ENCODE measurements around the gene PRMT5.
"Not testable (repeated sequence)": the region's sequence is repeated elsewhere in the genome, so short reads cannot be mapped to it uniquely, and the experiment has no call there.

The PRMT5 gene

DNA sequence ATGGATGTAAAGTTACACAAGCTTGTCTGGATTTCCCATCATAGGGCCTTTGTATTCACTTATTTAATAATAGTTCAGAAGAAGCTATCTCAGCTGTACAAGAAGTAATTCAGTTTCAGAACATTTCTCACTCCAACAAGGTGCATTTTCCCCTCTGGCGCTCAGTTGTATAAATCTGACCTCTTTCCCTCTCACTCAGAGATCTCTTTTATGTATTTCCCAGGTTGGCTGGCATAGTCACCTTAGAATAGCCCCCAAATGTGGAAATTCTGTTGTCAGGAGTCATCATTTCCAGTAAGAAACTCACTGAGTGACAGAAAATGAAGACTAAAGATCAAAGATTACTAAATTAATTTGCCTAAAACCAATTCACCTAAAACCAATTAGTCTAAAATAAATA, 42.0 kb upstream of the PRMT5 start:
- Histone ChIP-seq H3K4me3 (ENCODE audit: insufficient read depth, low read depth, low read length) (no peak overlapping the region), H3K27ac (ENCODE audit: insufficient read depth, low read depth, low read length, poor library complexity, severe bottlenecking) (no peak overlapping the region), H3K4me1 (ENCODE audit: control insufficient read depth, insufficient read depth, low read length) (peaks cover 15% of the 10 kb centered on the region), H3K27me3 (ENCODE audit: control insufficient read depth, insufficient read depth, low read length, poor library complexity, severe bottlenecking) (no peaks in the 10 kb centered on the region), H3K9me3 (ENCODE audit: control insufficient read depth, low read length) (no peaks in the 10 kb centered on the region), H3K36me3 (ENCODE audit: control insufficient read depth, insufficient read depth, low read length) (peaks cover 46% of the 10 kb centered on the region)
- 97 to 98% methylated on average over 1 of the region's 1 CpG for WGBS, 2 experiments

- H3K9me3 ChIP-seq (ENCODE audit: control insufficient read depth, low read length): no peaks in the 10 kb centered on the region
- H3K27me3 ChIP-seq (ENCODE audit: control insufficient read depth, insufficient read depth, low read length, poor library complexity, severe bottlenecking): no peaks in the 10 kb centered on the region
- H3K4me1 ChIP-seq (ENCODE audit: control insufficient read depth, insufficient read depth, low read length): no peaks in the 10 kb centered on the region
- H3K36me3 ChIP-seq (ENCODE audit: control insufficient read depth, insufficient read depth, low read length): peaks cover 12% of the 10 kb centered on the region
- no peak overlapping the region for H3K27ac ChIP-seq (ENCODE audit: insufficient read depth, low read depth, low read length, poor library complexity, severe bottlenecking)
- no peak overlapping the region for H3K4me3 ChIP-seq (ENCODE audit: insufficient read depth, low read depth, low read length)
- WGBS, 2 experiments: 83 to 91% methylated on average over 4 of the region's 4 CpGs
Observed at GRCh38 chr14:22966783-22967269, 37.6 kb upstream of the PRMT5 start.

DNA sequence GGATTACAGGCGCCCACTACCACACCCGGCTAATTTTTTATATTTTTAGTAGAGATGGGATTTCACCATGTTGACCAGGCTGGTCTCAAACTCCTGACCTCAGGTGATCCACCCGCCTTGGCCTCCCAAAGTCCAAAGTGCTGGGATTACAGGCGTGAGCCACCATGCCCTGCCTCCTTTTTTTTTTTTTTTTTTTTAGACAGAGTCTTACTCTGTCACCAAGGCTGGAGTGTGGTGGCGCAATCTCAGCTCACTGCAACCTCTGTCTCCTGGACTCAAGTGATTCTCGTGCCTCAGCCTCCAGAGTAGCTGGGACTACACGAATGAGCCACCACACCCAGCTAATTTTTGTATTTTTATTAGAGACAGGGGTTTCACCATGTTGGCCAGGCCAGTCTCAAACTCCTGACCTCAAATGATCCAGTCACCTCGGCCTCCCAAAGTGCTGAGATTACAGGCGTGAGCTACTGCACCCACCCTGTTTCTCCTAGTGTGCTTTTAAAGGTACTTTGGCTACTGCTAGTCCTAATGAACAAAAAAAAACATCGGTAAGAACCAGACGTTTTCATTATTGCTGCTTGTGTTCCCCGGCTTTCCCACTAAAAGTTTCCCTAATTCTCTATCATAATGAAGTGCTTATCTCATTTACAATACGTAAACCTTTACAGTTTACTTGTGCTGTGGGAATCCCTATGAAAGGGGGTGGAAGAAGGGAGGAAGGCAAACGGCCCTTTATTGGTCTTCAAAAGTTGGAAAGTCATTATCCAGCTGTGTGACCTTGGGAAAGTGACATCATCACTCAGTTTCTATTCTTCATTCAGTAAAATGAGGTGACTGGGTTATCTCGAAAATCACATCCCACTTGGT, 37.0 kb upstream of the PRMT5 start:
- H3K36me3 ChIP-seq (ENCODE audit: control insufficient read depth, insufficient read depth, low read length); H3K4me3 ChIP-seq (ENCODE audit: insufficient read depth, low read depth, low read length); H3K9me3 ChIP-seq (ENCODE audit: control insufficient read depth, low read length); H3K27ac ChIP-seq (ENCODE audit: insufficient read depth, low read depth, low read length, poor library complexity, severe bottlenecking); H3K4me1 ChIP-seq (ENCODE audit: control insufficient read depth, insufficient read depth, low read length); H3K27me3 ChIP-seq (ENCODE audit: control insufficient read depth, insufficient read depth, low read length, poor library complexity, severe bottlenecking): not testable (repeated sequence)
- WGBS, 2 experiments: 87 to 88% methylated on average over 15 of the region's 15 CpGs

DNA sequence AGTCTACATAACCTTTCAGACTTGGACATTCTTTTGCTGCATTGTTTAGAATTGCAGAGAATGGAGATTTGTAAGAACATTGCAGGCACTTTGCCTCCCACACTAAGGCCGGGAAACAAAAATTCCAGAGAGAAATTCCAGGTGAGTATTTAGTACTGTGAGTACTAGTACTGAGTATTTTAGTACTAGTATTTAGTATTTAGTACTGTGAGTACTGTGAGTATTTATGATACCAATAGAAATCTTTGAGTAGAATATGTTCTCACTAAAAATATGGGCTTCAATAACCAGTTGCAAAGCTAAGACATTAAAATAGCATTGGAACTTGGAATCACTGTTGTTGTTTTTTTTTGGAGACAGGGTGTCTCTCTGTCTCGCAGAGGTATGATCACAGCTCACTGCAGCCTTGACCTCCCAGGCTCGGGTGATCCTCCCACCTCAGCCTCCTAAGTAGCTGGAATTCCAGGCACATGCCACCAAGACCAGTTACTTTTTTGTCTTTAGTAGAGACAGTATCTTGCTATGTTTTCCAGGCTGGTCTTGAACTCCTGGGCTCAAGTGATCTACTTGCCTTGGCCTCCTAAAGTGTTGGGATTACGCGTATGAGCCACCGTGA, 33.0 kb upstream of the PRMT5 start:
- H3K9me3 ChIP-seq (ENCODE audit: control insufficient read depth, low read length): no peaks in the 10 kb centered on the region
- H3K36me3 ChIP-seq (ENCODE audit: control insufficient read depth, insufficient read depth, low read length): no peaks in the 10 kb centered on the region
- H3K4me3 ChIP-seq (ENCODE audit: insufficient read depth, low read depth, low read length): no peak overlapping the region
- H3K4me1 ChIP-seq (ENCODE audit: control insufficient read depth, insufficient read depth, low read length): no peaks in the 10 kb centered on the region
- H3K27ac ChIP-seq (ENCODE audit: insufficient read depth, low read depth, low read length, poor library complexity, severe bottlenecking): no peak overlapping the region
- WGBS, 2 experiments: 93 to 97% methylated on average over 3 to 6 of the region's 6 CpGs
- no peaks in the 10 kb centered on the region for H3K27me3 ChIP-seq (ENCODE audit: control insufficient read depth, insufficient read depth, low read length, poor library complexity, severe bottlenecking)

DNA sequence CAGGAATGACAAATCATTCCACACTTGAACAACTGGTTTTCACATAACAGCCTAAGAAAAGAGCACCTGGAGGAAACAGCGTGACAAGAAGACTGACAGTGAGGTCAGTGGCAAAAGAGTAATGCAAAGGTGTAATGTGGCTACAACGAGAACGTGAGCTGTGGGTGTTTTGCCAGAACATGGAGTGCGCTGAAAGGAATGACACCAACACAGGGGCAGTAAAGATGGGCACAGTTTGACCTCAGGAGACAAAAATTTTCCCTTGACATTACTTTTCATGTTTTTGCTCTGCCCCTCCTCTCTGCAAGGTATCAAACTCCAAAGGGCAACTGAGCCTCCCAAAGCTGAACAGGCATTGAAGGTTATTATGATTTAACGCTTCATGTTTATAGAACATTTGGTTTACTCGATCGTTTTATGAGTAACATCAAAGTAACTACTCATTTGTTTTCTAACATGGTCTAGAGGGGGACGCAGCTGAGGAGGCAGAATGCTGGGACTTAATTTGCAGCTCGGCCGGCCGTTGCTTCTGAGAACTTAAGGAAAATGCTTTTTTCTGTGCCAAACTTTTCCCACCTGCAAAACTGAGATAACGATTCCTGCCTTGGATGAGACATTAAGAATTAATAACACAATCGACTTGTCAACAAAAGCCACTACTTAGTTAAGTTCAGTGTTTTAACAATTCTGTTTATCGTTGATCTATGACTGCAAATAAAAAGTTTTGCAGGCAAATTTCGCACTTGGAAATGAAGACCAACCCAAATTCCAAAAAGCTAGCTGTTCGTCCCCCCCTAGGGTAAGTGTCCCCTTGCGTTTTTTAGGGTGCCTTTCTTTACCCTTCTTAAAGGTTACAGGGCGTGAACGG, 26.8 kb upstream of the PRMT5 start:
- Histone ChIP-seq H3K4me3 (ENCODE audit: insufficient read depth, low read depth, low read length) (peak overlapping the region; percentile 70), H3K9me3 (ENCODE audit: control insufficient read depth, low read length) (no peaks in the 10 kb centered on the region), H3K27me3 (ENCODE audit: control insufficient read depth, insufficient read depth, low read length, poor library complexity, severe bottlenecking) (no peaks in the 10 kb centered on the region), H3K36me3 (ENCODE audit: control insufficient read depth, insufficient read depth, low read length) (peaks cover 12% of the 10 kb centered on the region), H3K4me1 (ENCODE audit: control insufficient read depth, insufficient read depth, low read length) (peaks cover 5% of the 10 kb centered on the region), H3K27ac (ENCODE audit: insufficient read depth, low read depth, low read length, poor library complexity, severe bottlenecking) (peak overlapping the region; percentile 93)
- WGBS, 2 experiments: 35 to 36% methylated on average over 19 of the region's 19 CpGs

- 85 to 97% methylated on average over 1 of the region's 1 CpG for WGBS, 2 experiments
- no peaks in the 10 kb centered on the region for H3K9me3 ChIP-seq (ENCODE audit: control insufficient read depth, low read length)
Observed at GRCh38 chr14:22952418-22952817, 23.2 kb upstream of the PRMT5 start.

GRCh38 chr14:22951795-22952194, 22.6 kb upstream of the PRMT5 start:
- 94% methylated on average over 8 of the region's 8 CpGs for WGBS, 2 experiments
- H3K4me3 ChIP-seq (ENCODE audit: insufficient read depth, low read depth, low read length); H3K9me3 ChIP-seq (ENCODE audit: control insufficient read depth, low read length); H3K4me1 ChIP-seq (ENCODE audit: control insufficient read depth, insufficient read depth, low read length); H3K27me3 ChIP-seq (ENCODE audit: control insufficient read depth, insufficient read depth, low read length, poor library complexity, severe bottlenecking); H3K27ac ChIP-seq (ENCODE audit: insufficient read depth, low read depth, low read length, poor library complexity, severe bottlenecking): not testable (repeated sequence)
- peaks cover 33% of the 10 kb centered on the region for H3K36me3 ChIP-seq (ENCODE audit: control insufficient read depth, insufficient read depth, low read length)

More at GRCh38 chr14:22952418-22952817, 23.2 kb upstream of the PRMT5 start:
- Histone ChIP-seq H3K4me3 (ENCODE audit: insufficient read depth, low read depth, low read length) (no peak overlapping the region), H3K4me1 (ENCODE audit: control insufficient read depth, insufficient read depth, low read length) (peaks cover 5% of the 10 kb centered on the region), H3K36me3 (ENCODE audit: control insufficient read depth, insufficient read depth, low read length) (peaks cover 27% of the 10 kb centered on the region), H3K27ac (ENCODE audit: insufficient read depth, low read depth, low read length, poor library complexity, severe bottlenecking) (no peak overlapping the region), H3K27me3 (ENCODE audit: control insufficient read depth, insufficient read depth, low read length, poor library complexity, severe bottlenecking) (no peaks in the 10 kb centered on the region)

GRCh38 chr14:22945642-22946041, 16.5 kb upstream of the PRMT5 start:
- no peak overlapping the region for H3K27ac ChIP-seq (ENCODE audit: insufficient read depth, low read depth, low read length, poor library complexity, severe bottlenecking)
- WGBS, 2 experiments: 95 to 98% methylated on average over 3 of the region's 3 CpGs

GRCh38 chr14:22939684-22940083, 10.5 kb upstream of the PRMT5 start:
- Histone ChIP-seq H3K9me3 (ENCODE audit: control insufficient read depth, low read length) (no peaks in the 10 kb centered on the region), H3K27ac (ENCODE audit: insufficient read depth, low read depth, low read length, poor library complexity, severe bottlenecking) (no peak overlapping the region), H3K36me3 (ENCODE audit: control insufficient read depth, insufficient read depth, low read length) (peaks cover 6% of the 10 kb centered on the region), H3K27me3 (ENCODE audit: control insufficient read depth, insufficient read depth, low read length, poor library complexity, severe bottlenecking) (no peaks in the 10 kb centered on the region), H3K4me1 (ENCODE audit: control insufficient read depth, insufficient read depth, low read length) (no peaks in the 10 kb centered on the region), H3K4me3 (ENCODE audit: insufficient read depth, low read depth, low read length) (no peak overlapping the region)
- WGBS, 2 experiments: 92 to 97% methylated on average over 4 of the region's 4 CpGs

More at GRCh38 chr14:22945642-22946041, 16.5 kb upstream of the PRMT5 start:
- peaks cover 26% of the 10 kb centered on the region for H3K36me3 ChIP-seq (ENCODE audit: control insufficient read depth, insufficient read depth, low read length)
- no peaks in the 10 kb centered on the region for H3K9me3 ChIP-seq (ENCODE audit: control insufficient read depth, low read length)
- H3K4me1 ChIP-seq (ENCODE audit: control insufficient read depth, insufficient read depth, low read length): no peaks in the 10 kb centered on the region
- no peaks in the 10 kb centered on the region for H3K27me3 ChIP-seq (ENCODE audit: control insufficient read depth, insufficient read depth, low read length, poor library complexity, severe bottlenecking)
- H3K4me3 ChIP-seq (ENCODE audit: insufficient read depth, low read depth, low read length): no peak overlapping the region

DNA sequence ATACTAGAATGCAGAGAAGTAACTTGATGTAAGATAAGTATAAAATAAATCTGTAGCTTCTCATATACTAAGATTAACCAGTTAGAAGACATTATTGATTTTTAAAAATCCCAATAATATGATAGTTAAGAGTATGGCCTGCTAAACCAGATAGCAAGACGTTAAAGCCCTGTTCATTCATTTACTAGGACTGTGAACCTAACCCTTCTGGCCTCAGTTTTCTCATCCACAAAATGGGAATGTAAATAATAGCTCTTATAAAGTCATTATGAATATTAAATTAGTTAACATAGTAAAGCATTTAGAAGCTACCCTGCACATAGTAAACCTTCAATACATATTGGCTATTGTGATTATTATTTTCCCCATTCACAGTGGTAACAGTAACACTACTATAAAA, 6.0 kb upstream of the PRMT5 start:
- Histone ChIP-seq H3K4me3 (ENCODE audit: insufficient read depth, low read depth, low read length) (no peak overlapping the region), H3K27me3 (ENCODE audit: control insufficient read depth, insufficient read depth, low read length, poor library complexity, severe bottlenecking) (no peaks in the 10 kb centered on the region), H3K27ac (ENCODE audit: insufficient read depth, low read depth, low read length, poor library complexity, severe bottlenecking) (no peak overlapping the region), H3K36me3 (ENCODE audit: control insufficient read depth, insufficient read depth, low read length) (no peaks in the 10 kb centered on the region), H3K4me1 (ENCODE audit: control insufficient read depth, insufficient read depth, low read length) (peaks cover under 1% of the 10 kb centered on the region), H3K9me3 (ENCODE audit: control insufficient read depth, low read length) (no peaks in the 10 kb centered on the region)
- WGBS, 2 experiments: no CpG with 5 or more reads among the region's 1 CpG
